HG02885 (cell line): Measurements from ENCODE around the gene SUGCT.

Experiments
- ATAC-seq: cut with Tn5 transposase; IDR thresholded peaks from one replicate; pipeline ENCODE4 v1.9.1; 2021; ENCODE audit warnings: mild to moderate bottlenecking; ENCODE audit not compliant: unreplicated experiment, poor library complexity

The SUGCT gene

GRCh38 chr7:40698921-40699260 lies 564.1 kb downstream of the SUGCT start:
- no peak for ATAC-seq

- ATAC-seq = no peak
These were observed 566.0 kb downstream of the SUGCT start for GRCh38 chr7:40700653-40701421.

GRCh38 chr7:40701836-40702551 lies 567.2 kb downstream of the SUGCT start:
- ATAC-seq = no peak

GRCh38 chr7:40704172-40704571 lies 569.4 kb downstream of the SUGCT start:
- ATAC-seq = no peak

- no peak for ATAC-seq
These were observed 572.0 kb downstream of the SUGCT start for GRCh38 chr7:40706829-40707228.

GRCh38 chr7:40709062-40709964 lies 574.5 kb downstream of the SUGCT start:
- peak; percentile 79 for ATAC-seq

GRCh38 chr7:40711706-40712105 lies 576.9 kb downstream of the SUGCT start:
- no peak for ATAC-seq

- no peak for ATAC-seq
These were observed 579.7 kb downstream of the SUGCT start for GRCh38 chr7:40714363-40715052.

- no peak for ATAC-seq
These were observed 580.2 kb downstream of the SUGCT start for GRCh38 chr7:40715053-40715430.

- no peak for ATAC-seq
These were observed 581.2 kb downstream of the SUGCT start for GRCh38 chr7:40716052-40716451.

GRCh38 chr7:40717242-40717641 lies 582.4 kb downstream of the SUGCT start:
- peak; percentile 91 for ATAC-seq

GRCh38 chr7:40720416-40720815 lies 585.6 kb downstream of the SUGCT start:
- ATAC-seq = no peak

- no peak for ATAC-seq
These were observed 586.6 kb downstream of the SUGCT start for GRCh38 chr7:40721342-40721949.

- no peak for ATAC-seq
These were observed 587.4 kb downstream of the SUGCT start for GRCh38 chr7:40722242-40722641.

GRCh38 chr7:40723829-40724228 lies 589.0 kb downstream of the SUGCT start:
- ATAC-seq = no peak

- no peak for ATAC-seq
These were observed 591.8 kb downstream of the SUGCT start for GRCh38 chr7:40726559-40726958.

GRCh38 chr7:40733114-40733513 lies 598.3 kb downstream of the SUGCT start:
- no peak for ATAC-seq

GRCh38 chr7:40733578-40733977 lies 598.8 kb downstream of the SUGCT start:
- ATAC-seq = no peak

- ATAC-seq = no peak
These were observed 604.5 kb downstream of the SUGCT start for GRCh38 chr7:40739257-40739656.

GRCh38 chr7:40742270-40742669 lies 607.5 kb downstream of the SUGCT start:
- no peak for ATAC-seq
